GM12878 (cell line): ENCODE results near the gene SNRPD2. TPM values are rescaled to one million over a fixed set of nuclear protein-coding genes. Genes with fewer than 3 reads are reported as not detected.

Experiments used
- BCL3 ChIP-seq: IDR thresholded peaks from 2 replicates; pipeline ENCODE4 v1.6.1; 2011; ENCODE audit warnings: borderline replicate concordance, low read depth, mild to moderate bottlenecking, moderate library complexity, low read length; ENCODE audit not compliant: insufficient read depth, poor library complexity, severe bottlenecking
- CHD4 ChIP-seq: fragments of 200-600 bp; sonication (generic); IDR thresholded peaks from 2 replicates; pipeline ENCODE4 v1.6.1; 2016; ENCODE audit warnings: mild to moderate bottlenecking
- CREB1 ChIP-seq: IDR thresholded peaks from 2 replicates; pipeline ENCODE4 v1.6.1; 2012; ENCODE audit warnings: low read depth, mild to moderate bottlenecking, inconsistent platforms
- ESRRA ChIP-seq: IDR thresholded peaks from 2 replicates; pipeline ENCODE4 v1.6.1; 2012; ENCODE audit warnings: mild to moderate bottlenecking, low read length, improper control_type of control experiment
- GATAD2B ChIP-seq: fragments of 450-650 bp; conservative IDR thresholded peaks from 2 replicates; pipeline ENCODE4 v1.6.1; 2017; ENCODE audit warnings: low read depth, mild to moderate bottlenecking, moderate library complexity
- HDAC6 ChIP-seq: fragments of 200-600 bp; sonication (generic); IDR thresholded peaks from one replicate; pipeline ENCODE4 v1.8.0; 2017; ENCODE audit warnings: antibody characterized with exemption; ENCODE audit not compliant: unreplicated experiment
- IKZF2 ChIP-seq, 2 experiments: fragments of 450-650 bp; IDR thresholded peaks; 2 replicates each; pipeline ENCODE4 v1.6.1; 2017; ENCODE audit warnings: mild to moderate bottlenecking in 2 of 2, moderate library complexity in 2 of 2
- MEF2A ChIP-seq: IDR thresholded peaks from 2 replicates; pipeline ENCODE4 v1.6.1; 2011; ENCODE audit warnings: low read depth, mild to moderate bottlenecking, low read length, moderate library complexity; ENCODE audit not compliant: insufficient read depth
- MTA2 ChIP-seq: fragments of 450-650 bp; IDR thresholded peaks from 2 replicates; pipeline ENCODE4 v1.6.1; 2016; ENCODE audit warnings: low read depth, mild to moderate bottlenecking, moderate library complexity
- MYC ChIP-seq: IDR thresholded peaks from 2 replicates; pipeline ENCODE4 v1.6.1; 2011; ENCODE audit warnings: mild to moderate bottlenecking, low read length, moderate library complexity, inconsistent platforms; ENCODE audit not compliant: insufficient read depth, insufficient replicate concordance, insufficient read length, severe bottlenecking
- NFXL1 ChIP-seq: fragments of 450-650 bp; IDR thresholded peaks from 2 replicates; pipeline ENCODE4 v1.6.1; 2017; ENCODE audit warnings: antibody characterized with exemption, mild to moderate bottlenecking, borderline replicate concordance
- NFYB ChIP-seq: IDR thresholded peaks from 2 replicates; pipeline ENCODE4 v1.6.1; 2011; ENCODE audit warnings: low read depth, mild to moderate bottlenecking, low read length, improper control_type of control experiment, moderate library complexity; ENCODE audit not compliant: insufficient read depth
- NR2C2 ChIP-seq: IDR thresholded peaks from 2 replicates; pipeline ENCODE4 v1.6.1; 2011; ENCODE audit warnings: borderline replicate concordance, low read depth; ENCODE audit not compliant: control insufficient read depth, insufficient read length
- PML ChIP-seq: IDR thresholded peaks from 2 replicates; pipeline ENCODE4 v1.6.1; 2012; ENCODE audit warnings: low read length, inconsistent platforms
- RB1 ChIP-seq: fragments of 450-650 bp; formaldehyde crosslinking; IDR thresholded peaks from 2 replicates; pipeline ENCODE4 v1.6.1; 2017; ENCODE audit warnings: mild to moderate bottlenecking, borderline replicate concordance
- RELA ChIP-seq: fragments of 450-650 bp; IDR thresholded peaks from 2 replicates; pipeline ENCODE4 v1.8.0; 2014; ENCODE audit warnings: borderline replicate concordance; ENCODE audit not compliant: partially characterized antibody
- STAT1 ChIP-seq: fragments of 450-650 bp; conservative IDR thresholded peaks from 2 replicates; pipeline ENCODE4 v1.6.1; 2014; ENCODE audit warnings: antibody characterized with exemption, mild to moderate bottlenecking
- USF2 ChIP-seq: IDR thresholded peaks from 2 replicates; pipeline ENCODE4 v1.6.1; 2011; ENCODE audit warnings: low read depth, low read length, improper control_type of control experiment, borderline replicate concordance
- ZNF384 ChIP-seq: IDR thresholded peaks from 2 replicates; pipeline ENCODE4 v1.6.1; 2012; ENCODE audit warnings: low read depth, mild to moderate bottlenecking, low read length, improper control_type of control experiment, borderline replicate concordance
- ZNF622 ChIP-seq: fragments of 450-650 bp; IDR thresholded peaks from 2 replicates; pipeline ENCODE4 v1.6.1; 2017; ENCODE audit warnings: mild to moderate bottlenecking, inconsistent platforms
- ZSCAN29 ChIP-seq: fragments of 450-650 bp; IDR thresholded peaks from 2 replicates; pipeline ENCODE4 v1.6.1; 2017; ENCODE audit warnings: mild to moderate bottlenecking, moderate library complexity
- polyA plus RNA-seq, 11 experiments: library from polyadenylated mRNA; depleted of rRNA in 4 of 11; unstranded in 6 of 11; stranded (reverse) in 5 of 11; fragments of >200 nt; fragmentation: Nextera tagmentation in 4 of 11; fragmentation: Illumina TruSeq in 1 of 11; extraction: Ambion mirVana in 4 of 11; extraction: Trizol in 1 of 11; gene quantifications; 1 replicate in 1 of 11; 2 replicates in 10 of 11; pipeline versions ENCODE4 v1.2.1 to v1.2.3, GENCODE V29; 2011 to 2016; ENCODE audit warnings: inconsistent platforms in 2 of 11, missing spikeins in 2 of 11, low read depth in 1 of 11
- total RNA-seq, 4 experiments: library from RNA; depleted of rRNA in 3 of 4; stranded (reverse); fragments of >200 nt in 3 of 4; fragmentation: Illumina TruSeq in 1 of 4; extraction: Trizol in 1 of 4; gene quantifications; 2 replicates each; pipeline versions ENCODE4 v1.2.1 to v1.2.3, GENCODE V29; 2013 to 2021
- TF ChIP-seq, protein P1 (sequence below), 3 experiments: IDR thresholded peaks in 2 of 3; conservative IDR thresholded peaks in 1 of 3; 2 replicates each; pipeline ENCODE4 v1.5.1; 2011; ENCODE audit warnings: low read depth in 3 of 3, low read length in 3 of 3, mild to moderate bottlenecking in 3 of 3, control low read depth in 2 of 3, moderate library complexity in 2 of 3, inconsistent platforms in 1 of 3, mixed read lengths in 1 of 3; ENCODE audit not compliant: control insufficient read depth in 2 of 3, insufficient read depth in 1 of 3; ENCODE audit errors: extremely low read depth in 1 of 3
- TF ChIP-seq, protein P2 (sequence below): fragments of 150-350 bp; IDR thresholded peaks from 2 replicates; pipeline ENCODE4 v1.6.1; 2016; ENCODE audit warnings: low read depth, low read length

SNRPD2 gene
- total and polyA plus RNA-seq, 10 of the 15 experiments (the other 5 are each of a cell fraction or from before 2014, with no cell fraction given), result 526 to 3,621 (median 951) TPM

- TF ChIP-seq, protein P1, sequence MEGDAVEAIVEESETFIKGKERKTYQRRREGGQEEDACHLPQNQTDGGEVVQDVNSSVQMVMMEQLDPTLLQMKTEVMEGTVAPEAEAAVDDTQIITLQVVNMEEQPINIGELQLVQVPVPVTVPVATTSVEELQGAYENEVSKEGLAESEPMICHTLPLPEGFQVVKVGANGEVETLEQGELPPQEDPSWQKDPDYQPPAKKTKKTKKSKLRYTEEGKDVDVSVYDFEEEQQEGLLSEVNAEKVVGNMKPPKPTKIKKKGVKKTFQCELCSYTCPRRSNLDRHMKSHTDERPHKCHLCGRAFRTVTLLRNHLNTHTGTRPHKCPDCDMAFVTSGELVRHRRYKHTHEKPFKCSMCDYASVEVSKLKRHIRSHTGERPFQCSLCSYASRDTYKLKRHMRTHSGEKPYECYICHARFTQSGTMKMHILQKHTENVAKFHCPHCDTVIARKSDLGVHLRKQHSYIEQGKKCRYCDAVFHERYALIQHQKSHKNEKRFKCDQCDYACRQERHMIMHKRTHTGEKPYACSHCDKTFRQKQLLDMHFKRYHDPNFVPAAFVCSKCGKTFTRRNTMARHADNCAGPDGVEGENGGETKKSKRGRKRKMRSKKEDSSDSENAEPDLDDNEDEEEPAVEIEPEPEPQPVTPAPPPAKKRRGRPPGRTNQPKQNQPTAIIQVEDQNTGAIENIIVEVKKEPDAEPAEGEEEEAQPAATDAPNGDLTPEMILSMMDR (IDR thresholded peaks at IDR 0.05 in 2 of 3, conservative IDR thresholded peaks at IDR 0.05 in 1 of 3; ENCODE audit: control insufficient read depth in 2 of 3, extremely low read depth in 1 of 3, insufficient read depth in 1 of 3, low read depth in 3 of 3, low read length in 3 of 3), result no peak
- TF ChIP-seq MYC (no peak), ESRRA (no peak), ZNF622 (no peak), BCL3 (no peak), NR2C2 (no peak), ZNF384 (no peak), NFYB (no peak), RB1 (peak; percentile 92; the same call in 1 of the 2 replicates), HDAC6 (no peak), MTA2 (no peak), RELA (peak; percentile 55), GATAD2B (no peak; the same call in 1 of the 2 replicates), USF2 (no peak), CREB1 (no peak), STAT1 (peak; percentile 90; the same call in 1 of the 2 replicates), MEF2A (no peak), CHD4 (no peak), IKZF2 (IDR thresholded peaks at IDR 0.05) (0 out of 4 replicates have a peak, but pooled peaks of 1 of the 2 experiments have one; percentile 42), PML (peak; percentile 67; the same call in 1 of the 2 replicates), ZSCAN29 (no peak), NFXL1 (no peak)
- TF ChIP-seq, protein P2, sequence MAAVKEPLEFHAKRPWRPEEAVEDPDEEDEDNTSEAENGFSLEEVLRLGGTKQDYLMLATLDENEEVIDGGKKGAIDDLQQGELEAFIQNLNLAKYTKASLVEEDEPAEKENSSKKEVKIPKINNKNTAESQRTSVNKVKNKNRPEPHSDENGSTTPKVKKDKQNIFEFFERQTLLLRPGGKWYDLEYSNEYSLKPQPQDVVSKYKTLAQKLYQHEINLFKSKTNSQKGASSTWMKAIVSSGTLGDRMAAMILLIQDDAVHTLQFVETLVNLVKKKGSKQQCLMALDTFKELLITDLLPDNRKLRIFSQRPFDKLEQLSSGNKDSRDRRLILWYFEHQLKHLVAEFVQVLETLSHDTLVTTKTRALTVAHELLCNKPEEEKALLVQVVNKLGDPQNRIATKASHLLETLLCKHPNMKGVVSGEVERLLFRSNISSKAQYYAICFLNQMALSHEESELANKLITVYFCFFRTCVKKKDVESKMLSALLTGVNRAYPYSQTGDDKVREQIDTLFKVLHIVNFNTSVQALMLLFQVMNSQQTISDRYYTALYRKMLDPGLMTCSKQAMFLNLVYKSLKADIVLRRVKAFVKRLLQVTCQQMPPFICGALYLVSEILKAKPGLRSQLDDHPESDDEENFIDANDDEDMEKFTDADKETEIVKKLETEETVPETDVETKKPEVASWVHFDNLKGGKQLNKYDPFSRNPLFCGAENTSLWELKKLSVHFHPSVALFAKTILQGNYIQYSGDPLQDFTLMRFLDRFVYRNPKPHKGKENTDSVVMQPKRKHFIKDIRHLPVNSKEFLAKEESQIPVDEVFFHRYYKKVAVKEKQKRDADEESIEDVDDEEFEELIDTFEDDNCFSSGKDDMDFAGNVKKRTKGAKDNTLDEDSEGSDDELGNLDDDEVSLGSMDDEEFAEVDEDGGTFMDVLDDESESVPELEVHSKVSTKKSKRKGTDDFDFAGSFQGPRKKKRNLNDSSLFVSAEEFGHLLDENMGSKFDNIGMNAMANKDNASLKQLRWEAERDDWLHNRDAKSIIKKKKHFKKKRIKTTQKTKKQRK, result no peak
Observed at GRCh38 chr19:45691516-45692186, at the start of gene SNRPD2 (continued).
